Hypothalamus (tissue), 51 donors: ENCODE data around the gene CPT1A.

Experiments
- DNase-seq, 51 donors: peaks; one replicate each; lab custom pipeline; 2025; lab: John Stamatoyannopoulos, UW

The CPT1A gene

GRCh38 chr11:68855205-68855981, 13.7 kb upstream of the CPT1A start:
- peak in 15 of 51 donors; percentile 2 to 40 (median 17) for DNase-seq

- no peak for DNase-seq
Observed at GRCh38 chr11:68854273-68854958, 12.7 kb upstream of the CPT1A start.

DNA sequence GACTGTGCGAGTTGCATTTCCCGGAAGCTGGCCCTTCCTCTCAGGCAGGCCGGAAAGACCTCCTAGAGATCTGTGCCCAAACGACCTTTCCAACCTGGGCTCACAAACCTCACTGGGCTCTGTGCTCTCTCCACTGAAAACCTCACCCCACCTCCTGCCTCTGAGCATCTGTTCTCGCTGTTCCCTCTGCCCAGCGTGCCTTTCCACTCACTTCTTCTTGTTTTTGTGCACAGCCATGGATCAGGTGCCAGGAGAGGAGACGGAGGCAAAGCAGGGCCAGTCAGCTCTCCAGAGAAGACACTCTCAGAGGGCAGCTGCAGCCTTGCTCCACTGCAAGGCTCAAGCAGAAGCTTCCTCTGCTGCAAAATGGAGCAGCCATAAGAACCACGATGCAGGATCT, 10.9 kb upstream of the CPT1A start:
- no peak for DNase-seq

GRCh38 chr11:68848429-68848828, 6.7 kb upstream of the CPT1A start:
- no peak for DNase-seq

DNA sequence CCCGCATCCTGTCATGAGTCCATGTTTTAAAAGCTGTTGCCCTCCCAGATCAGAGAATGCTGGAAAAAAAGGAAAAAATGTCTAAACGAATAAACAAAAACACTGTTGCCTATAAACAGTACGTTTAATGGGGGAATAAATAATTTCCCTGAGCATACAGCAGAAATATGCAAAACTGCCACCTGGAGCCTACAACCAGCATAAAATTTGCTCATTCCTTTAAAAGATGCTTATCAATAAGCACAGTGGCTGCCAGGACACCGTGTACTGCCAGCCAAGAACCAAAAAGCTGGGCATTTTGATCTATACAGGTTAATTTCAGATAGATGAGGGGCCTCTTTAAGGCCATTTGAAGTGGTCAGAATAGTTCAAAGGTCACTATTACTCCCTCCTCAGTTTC, 5.7 kb upstream of the CPT1A start:
- no peak for DNase-seq

GRCh38 chr11:68845351-68846002, 3.8 kb upstream of the CPT1A start:
- DNase-seq: no peak

- no peak for DNase-seq
Observed at GRCh38 chr11:68844801-68845200, 3.1 kb upstream of the CPT1A start.

DNA sequence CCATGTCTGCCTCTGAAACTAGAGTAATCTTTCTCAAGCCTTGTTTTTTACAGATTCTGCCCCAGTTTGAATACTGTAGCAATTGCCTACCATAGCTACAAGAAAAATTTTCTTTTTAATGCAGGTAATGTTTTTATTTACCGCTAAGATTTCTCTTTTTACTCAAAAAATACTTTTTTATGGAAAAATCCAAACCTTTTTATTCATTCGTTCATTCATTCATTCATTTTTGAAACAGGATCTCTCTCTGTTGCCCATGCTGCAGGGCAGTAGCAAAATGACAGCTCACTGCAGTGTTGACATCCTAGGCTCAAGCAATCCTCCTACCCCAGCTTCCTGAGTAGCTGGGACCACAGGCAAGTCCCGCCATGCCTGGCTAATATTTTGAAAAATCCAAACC, 2.7 kb upstream of the CPT1A start:
- DNase-seq: no peak

GRCh38 chr11:68843703-68844312, 2.1 kb upstream of the CPT1A start:
- DNase-seq: peak in 17 of 51 donors; percentile 6 to 45 (median 22)

- DNase-seq: no peak
Observed at GRCh38 chr11:68843052-68843561, 1.4 kb upstream of the CPT1A start.

GRCh38 chr11:68842427-68843051, 823 bp upstream of the CPT1A start:
- DNase-seq: no peak

DNA sequence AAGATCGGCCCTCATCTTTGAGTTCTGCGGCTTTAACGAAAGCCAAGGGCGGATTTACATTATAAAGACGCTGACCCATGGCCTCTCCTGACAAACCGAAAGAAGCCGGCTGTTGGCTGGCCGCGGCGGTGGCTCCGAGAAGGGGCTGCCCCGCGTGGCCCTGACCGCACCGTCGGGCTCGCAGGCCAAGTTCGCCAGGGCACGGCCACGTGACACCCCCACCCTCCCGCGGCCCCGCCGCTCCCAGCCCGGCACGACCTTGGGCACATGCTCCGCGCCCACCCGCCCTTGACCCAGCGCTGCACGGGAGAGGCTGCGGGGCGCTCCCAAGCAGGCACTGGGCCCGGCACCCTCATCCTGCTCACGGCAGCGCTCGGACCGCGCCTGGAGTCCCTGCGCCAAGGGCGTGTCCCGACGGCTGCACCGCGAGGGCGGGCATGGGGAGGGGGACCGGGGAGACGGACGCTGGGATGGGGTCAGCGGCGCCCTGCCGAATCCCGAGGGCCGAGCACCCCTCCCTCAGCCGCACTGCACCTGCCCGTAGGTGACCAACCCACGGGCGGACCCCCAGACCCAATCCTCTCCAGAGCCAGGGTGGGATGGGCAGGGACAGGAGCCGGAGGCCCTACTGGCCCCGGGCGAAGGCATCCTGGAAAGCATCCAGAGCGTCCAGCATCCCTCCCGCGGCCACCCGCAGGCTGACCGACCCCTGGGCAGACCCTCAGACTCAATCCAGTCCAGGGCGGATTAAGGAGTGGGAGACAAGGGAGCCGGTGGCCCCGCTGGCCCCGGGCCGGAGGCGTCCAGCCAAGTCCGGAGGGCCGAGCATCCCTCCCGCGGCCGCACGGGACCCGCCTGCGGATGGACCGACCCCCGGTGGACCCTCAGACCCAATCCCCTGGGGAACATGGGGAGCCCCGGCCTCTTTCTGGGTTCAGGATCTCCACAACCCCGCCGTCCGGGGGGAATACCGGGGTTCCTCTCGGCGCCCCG, 759 bp downstream of the CPT1A start:
- DNase-seq: peak in 22 of 51 donors; percentile 11 to 54 (median 28)

DNA sequence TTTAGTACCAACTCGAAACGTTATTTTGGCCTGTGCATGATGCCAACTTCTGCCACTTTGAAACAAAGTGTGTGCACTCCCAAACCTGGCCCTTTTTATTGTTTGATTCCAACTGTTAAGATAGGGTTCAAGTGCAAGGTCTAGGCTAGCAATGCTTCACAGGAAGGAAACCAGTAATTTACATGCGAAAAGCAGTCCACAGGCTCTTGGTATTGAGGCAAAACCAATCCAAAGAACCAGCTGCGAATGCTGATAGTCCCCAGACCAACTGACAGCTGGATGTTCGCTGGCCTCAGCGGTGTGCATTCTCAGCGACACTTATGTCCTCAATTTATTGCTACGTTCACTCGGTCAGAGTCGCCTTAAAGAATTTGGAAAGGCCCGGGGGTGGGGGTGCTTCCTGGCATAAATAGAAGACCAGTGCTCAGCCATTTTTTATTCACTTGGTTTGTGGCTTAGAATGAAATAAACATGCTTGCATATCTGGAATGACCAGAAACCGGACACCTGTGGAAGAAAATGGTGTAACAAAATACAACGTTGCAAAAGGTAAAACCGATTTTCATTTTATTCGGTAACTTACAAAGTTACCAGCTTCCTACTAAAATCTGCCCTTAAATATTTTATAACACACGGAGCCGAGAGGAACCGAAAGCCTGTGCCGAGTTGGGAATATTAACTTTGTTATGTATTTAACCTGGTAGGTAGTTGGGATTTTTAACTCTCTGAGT, 1.6 kb downstream of the CPT1A start:
- DNase-seq: peak in 1 of 51 donors; percentile 27

- peak; percentile 29 to 91 (median 79) for DNase-seq
Observed at GRCh38 chr11:68839054-68839865, 2.5 kb downstream of the CPT1A start.

GRCh38 chr11:68838572-68838964, 3.1 kb downstream of the CPT1A start:
- DNase-seq: no peak

DNA sequence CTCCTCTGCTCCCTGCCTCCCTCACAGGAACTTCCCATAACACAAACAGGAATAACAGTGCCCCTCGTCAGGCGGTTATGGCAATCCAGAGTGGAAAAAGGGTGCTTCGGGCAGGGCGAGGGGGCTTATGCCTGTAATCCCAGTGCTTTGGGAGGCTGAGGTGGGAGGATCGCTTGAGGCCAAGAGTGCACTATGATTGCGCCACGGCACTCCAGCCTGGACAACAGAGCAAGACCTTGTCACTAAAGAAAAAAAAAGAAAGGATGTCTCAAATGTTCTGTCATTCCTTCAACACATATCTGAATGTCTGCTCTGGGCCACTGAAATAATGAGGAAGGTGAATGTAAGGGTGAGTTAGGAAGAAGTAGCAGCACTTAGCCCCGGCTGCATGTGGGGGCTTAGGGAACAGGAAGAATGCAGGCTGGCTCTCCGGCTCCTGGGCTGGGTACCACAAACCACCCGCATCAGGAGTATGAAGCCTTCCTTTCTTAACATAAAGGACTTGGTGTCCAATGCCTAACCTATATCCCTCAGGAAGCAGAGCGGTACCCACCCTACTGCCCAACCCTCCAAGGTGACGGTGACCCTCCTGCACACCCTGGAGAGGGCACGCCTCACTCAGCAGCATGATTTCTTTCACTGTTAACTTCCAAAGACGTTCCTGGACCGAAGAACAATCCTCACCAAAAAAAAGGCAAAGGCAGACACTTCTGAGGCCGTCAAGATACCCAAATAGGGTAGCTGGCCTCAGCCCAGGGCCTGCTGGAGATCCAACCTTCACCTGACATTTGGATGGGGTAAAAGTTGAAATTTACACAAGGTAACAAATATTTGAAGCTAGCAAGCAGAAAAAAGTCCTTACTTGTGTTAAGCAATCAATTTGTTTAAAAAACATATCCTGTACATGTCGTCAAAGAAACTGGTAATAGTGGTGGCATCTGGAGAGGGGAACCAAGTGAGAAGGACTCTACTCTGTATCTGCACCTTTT, 3.8 kb downstream of the CPT1A start:
- DNase-seq: no peak
